GM20000 (cell line): ENCODE results near the gene KCND3.

Source experiments
- DNase-seq: peaks from one replicate; pipeline ENCODE4 v3.0.0; 2012; ENCODE audit warnings: low spot score
- TF ChIP-seq, protein P1 (sequence below): IDR thresholded peaks from 2 replicates; pipeline ENCODE4 v1.5.1; 2012; ENCODE audit warnings: mild to moderate bottlenecking, control low read depth; ENCODE audit errors: extremely low read depth, missing control alignments

Gene KCND3

GRCh38 chr1:111734426-111734825 lies 255.0 kb downstream of the KCND3 start:
- DNase-seq, result no peak
- TF ChIP-seq, protein P1, sequence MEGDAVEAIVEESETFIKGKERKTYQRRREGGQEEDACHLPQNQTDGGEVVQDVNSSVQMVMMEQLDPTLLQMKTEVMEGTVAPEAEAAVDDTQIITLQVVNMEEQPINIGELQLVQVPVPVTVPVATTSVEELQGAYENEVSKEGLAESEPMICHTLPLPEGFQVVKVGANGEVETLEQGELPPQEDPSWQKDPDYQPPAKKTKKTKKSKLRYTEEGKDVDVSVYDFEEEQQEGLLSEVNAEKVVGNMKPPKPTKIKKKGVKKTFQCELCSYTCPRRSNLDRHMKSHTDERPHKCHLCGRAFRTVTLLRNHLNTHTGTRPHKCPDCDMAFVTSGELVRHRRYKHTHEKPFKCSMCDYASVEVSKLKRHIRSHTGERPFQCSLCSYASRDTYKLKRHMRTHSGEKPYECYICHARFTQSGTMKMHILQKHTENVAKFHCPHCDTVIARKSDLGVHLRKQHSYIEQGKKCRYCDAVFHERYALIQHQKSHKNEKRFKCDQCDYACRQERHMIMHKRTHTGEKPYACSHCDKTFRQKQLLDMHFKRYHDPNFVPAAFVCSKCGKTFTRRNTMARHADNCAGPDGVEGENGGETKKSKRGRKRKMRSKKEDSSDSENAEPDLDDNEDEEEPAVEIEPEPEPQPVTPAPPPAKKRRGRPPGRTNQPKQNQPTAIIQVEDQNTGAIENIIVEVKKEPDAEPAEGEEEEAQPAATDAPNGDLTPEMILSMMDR, result no peak

GRCh38 chr1:111733992-111734341 lies 255.5 kb downstream of the KCND3 start:
- TF ChIP-seq, protein P1, result no peak
- DNase-seq, result no peak

- TF ChIP-seq, protein P1, result no peak
- DNase-seq, result no peak
Observed at GRCh38 chr1:111733183-111733991, 256.1 kb downstream of the KCND3 start.

DNA sequence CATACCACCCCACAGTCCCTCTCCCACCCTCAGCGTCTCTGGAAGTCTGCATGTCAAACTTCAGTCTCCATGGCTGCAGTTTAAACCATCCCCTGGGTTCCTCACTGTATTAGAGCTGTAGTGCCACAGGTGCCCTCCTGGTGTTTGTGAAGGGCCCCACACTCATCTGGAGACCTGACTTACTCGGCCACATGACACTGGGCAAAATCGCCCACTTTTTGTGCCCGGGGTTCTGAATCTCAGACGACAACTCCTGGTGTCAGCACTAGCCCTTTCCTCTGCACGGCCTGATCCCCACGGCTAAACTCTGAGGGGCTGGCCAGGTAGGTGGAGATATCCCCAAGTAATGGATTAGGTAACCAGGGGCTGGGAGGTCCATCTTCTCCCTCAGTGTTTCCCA lies 256.8 kb downstream of the KCND3 start:
- TF ChIP-seq, protein P1, result no peak
- DNase-seq, result no peak

- TF ChIP-seq, protein P1, result no peak
- no peak for DNase-seq
Observed at GRCh38 chr1:111731956-111732355, 257.5 kb downstream of the KCND3 start.

DNA sequence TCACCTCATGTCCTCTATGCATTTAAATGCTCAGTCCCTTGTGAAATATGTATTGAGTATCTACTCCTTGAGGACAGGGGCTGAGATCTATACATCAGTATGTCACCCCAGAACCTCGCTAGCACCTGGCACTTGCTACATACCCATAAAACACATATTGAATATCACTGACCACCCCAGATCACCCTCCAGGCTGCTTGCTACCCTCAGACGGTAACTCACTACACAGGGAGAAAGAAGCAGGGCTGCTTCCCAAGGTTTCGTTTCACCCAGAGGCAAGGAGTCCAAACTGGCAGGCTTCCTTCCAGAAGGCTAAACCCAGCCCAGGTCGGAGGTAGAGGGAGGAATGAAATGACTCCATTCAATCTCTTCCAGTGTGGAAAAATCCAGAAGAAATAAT lies 258.8 kb downstream of the KCND3 start:
- TF ChIP-seq, protein P1, result no peak
- DNase-seq, result no peak

- TF ChIP-seq, protein P1, result no peak
- no peak for DNase-seq
Observed at GRCh38 chr1:111729946-111730681, 259.4 kb downstream of the KCND3 start.
